GM21360 (cell line): ENCODE results near the gene VSIR.

Source experiments
- ATAC-seq: cut with Tn5 transposase; IDR thresholded peaks from one replicate; pipeline ENCODE4 v1.9.1; 2021; ENCODE audit warnings: mild to moderate bottlenecking, moderate library complexity; ENCODE audit not compliant: unreplicated experiment

VSIR gene

GRCh38 chr10:71716426-71716825 is 56.9 kb downstream of the VSIR start:
- ATAC-seq = no peak

GRCh38 chr10:71715860-71716259 is 57.5 kb downstream of the VSIR start:
- ATAC-seq = no peak

GRCh38 chr10:71715026-71715425 is 58.3 kb downstream of the VSIR start:
- ATAC-seq = no peak

- ATAC-seq = no peak
Measured at GRCh38 chr10:71714592-71714991, 58.7 kb downstream of the VSIR start.

- no peak for ATAC-seq
Measured at GRCh38 chr10:71714031-71714410, 59.3 kb downstream of the VSIR start.

GRCh38 chr10:71713135-71714030 is 59.9 kb downstream of the VSIR start:
- no peak for ATAC-seq

GRCh38 chr10:71712572-71713134 is 60.7 kb downstream of the VSIR start:
- ATAC-seq = no peak

- no peak for ATAC-seq
Measured at GRCh38 chr10:71712170-71712569, 61.1 kb downstream of the VSIR start.

GRCh38 chr10:71711052-71711623 is 62.2 kb downstream of the VSIR start:
- ATAC-seq = no peak

GRCh38 chr10:71710519-71710918 is 62.8 kb downstream of the VSIR start:
- ATAC-seq = no peak

- no peak for ATAC-seq
Measured at GRCh38 chr10:71708897-71709882, 64.1 kb downstream of the VSIR start.

- ATAC-seq = no peak
Measured at GRCh38 chr10:71708301-71708703, 65.0 kb downstream of the VSIR start.

GRCh38 chr10:71707240-71707789 is 66.0 kb downstream of the VSIR start:
- ATAC-seq = no peak

- ATAC-seq = no peak
Measured at GRCh38 chr10:71706216-71707121, 66.9 kb downstream of the VSIR start.

GRCh38 chr10:71705582-71705981 is 67.7 kb downstream of the VSIR start:
- no peak for ATAC-seq

- ATAC-seq = no peak
Measured at GRCh38 chr10:71704816-71705215, 68.5 kb downstream of the VSIR start.

GRCh38 chr10:71703577-71703976 is 69.7 kb downstream of the VSIR start:
- ATAC-seq = no peak

- ATAC-seq = no peak
Measured at GRCh38 chr10:71701496-71702132, 71.7 kb downstream of the VSIR start.

- ATAC-seq = no peak
Measured at GRCh38 chr10:71700731-71701368, 72.5 kb downstream of the VSIR start.
